HEK293T (cell line): ENCODE measurements around the gene PNISR.

Experiments used
- NFRKB ChIP-seq: fragments of 450-650 bp; IDR thresholded peaks from 2 replicates; pipeline ENCODE4 v1.6.1; 2016; ENCODE audit warnings: mild to moderate bottlenecking, moderate library complexity
- SP1 ChIP-seq: fragments of 450-650 bp; IDR thresholded peaks from 2 replicates; pipeline ENCODE4 v1.6.1; 2017
- TF ChIP-seq, protein P1 (sequence below): fragments of 450-650 bp; IDR thresholded peaks from 2 replicates; pipeline ENCODE4 v1.6.1; 2016

DNA sequence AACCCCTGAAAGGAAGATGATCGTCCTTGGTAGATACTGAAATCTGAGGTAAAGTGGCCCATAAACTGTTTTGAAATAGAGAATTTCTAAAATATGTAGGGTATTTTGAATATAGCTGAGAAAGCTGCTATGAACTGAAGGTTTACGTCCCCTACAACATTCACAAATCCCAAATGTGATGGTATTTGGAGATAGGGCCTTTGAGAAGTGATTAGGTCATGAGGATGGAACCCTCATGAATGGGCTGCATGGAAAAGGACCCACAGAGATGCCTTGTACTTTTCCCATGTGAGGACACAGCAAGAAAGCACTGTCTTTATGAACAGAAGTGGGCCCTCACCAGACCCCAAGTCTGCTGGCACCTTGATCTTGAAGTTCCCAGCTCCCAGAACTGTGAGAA lies 6.8 kb upstream of the PNISR start:
- TF ChIP-seq SP1 (no peak), NFRKB (no peak)
- TF ChIP-seq, protein P1, sequence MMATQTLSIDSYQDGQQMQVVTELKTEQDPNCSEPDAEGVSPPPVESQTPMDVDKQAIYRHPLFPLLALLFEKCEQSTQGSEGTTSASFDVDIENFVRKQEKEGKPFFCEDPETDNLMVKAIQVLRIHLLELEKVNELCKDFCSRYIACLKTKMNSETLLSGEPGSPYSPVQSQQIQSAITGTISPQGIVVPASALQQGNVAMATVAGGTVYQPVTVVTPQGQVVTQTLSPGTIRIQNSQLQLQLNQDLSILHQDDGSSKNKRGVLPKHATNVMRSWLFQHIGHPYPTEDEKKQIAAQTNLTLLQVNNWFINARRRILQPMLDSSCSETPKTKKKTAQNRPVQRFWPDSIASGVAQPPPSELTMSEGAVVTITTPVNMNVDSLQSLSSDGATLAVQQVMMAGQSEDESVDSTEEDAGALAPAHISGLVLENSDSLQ: no peak
